ENCODE data around the gene MTHFD1L.

GRCh38 chr6:150897400-150897943 is 32.0 kb downstream of the MTHFD1L start:
- TF ChIP-seq POLR2A (IDR thresholded peaks at IDR 0.05): no peak
- TF ChIP-seq, protein P1, sequence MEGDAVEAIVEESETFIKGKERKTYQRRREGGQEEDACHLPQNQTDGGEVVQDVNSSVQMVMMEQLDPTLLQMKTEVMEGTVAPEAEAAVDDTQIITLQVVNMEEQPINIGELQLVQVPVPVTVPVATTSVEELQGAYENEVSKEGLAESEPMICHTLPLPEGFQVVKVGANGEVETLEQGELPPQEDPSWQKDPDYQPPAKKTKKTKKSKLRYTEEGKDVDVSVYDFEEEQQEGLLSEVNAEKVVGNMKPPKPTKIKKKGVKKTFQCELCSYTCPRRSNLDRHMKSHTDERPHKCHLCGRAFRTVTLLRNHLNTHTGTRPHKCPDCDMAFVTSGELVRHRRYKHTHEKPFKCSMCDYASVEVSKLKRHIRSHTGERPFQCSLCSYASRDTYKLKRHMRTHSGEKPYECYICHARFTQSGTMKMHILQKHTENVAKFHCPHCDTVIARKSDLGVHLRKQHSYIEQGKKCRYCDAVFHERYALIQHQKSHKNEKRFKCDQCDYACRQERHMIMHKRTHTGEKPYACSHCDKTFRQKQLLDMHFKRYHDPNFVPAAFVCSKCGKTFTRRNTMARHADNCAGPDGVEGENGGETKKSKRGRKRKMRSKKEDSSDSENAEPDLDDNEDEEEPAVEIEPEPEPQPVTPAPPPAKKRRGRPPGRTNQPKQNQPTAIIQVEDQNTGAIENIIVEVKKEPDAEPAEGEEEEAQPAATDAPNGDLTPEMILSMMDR (IDR thresholded peaks at IDR 0.05): no peak
